Endodermal cell (in vitro differentiated cells): ENCODE measurements around the gene ZNF831. TPM values are rescaled to one million over a fixed set of nuclear protein-coding genes. Genes with fewer than 3 reads are reported as not detected.

Experiments used
- DNase-seq: peaks from one replicate; pipeline ENCODE4 v3.0.0-alpha.2; 2017
- H3K27ac ChIP-seq: 2 replicates; pipeline ENCODE4 v1.5.1; 2013; ENCODE audit warnings: mild to moderate bottlenecking, low read depth, low read length, moderate library complexity
- H3K27me3 ChIP-seq: 2 replicates; pipeline ENCODE4 v1.6.1; 2013; ENCODE audit warnings: mild to moderate bottlenecking, low read length, moderate library complexity; ENCODE audit not compliant: insufficient read depth, control insufficient read depth, poor library complexity, severe bottlenecking
- H3K36me3 ChIP-seq: 2 replicates; pipeline ENCODE4 v1.7.0; 2013; ENCODE audit warnings: mild to moderate bottlenecking, low read length, moderate library complexity; ENCODE audit not compliant: control insufficient read depth, insufficient read depth
- H3K4me1 ChIP-seq: one replicate; pipeline ENCODE4 v1.7.0; 2013; ENCODE audit warnings: low read length; ENCODE audit not compliant: control insufficient read depth, insufficient read depth
- H3K4me3 ChIP-seq: 2 replicates; pipeline ENCODE4 v1.5.1; 2013; ENCODE audit warnings: mild to moderate bottlenecking, low read length, moderate library complexity
- H3K9ac ChIP-seq: 2 replicates; pipeline ENCODE4 v1.6.1; 2013; ENCODE audit warnings: mild to moderate bottlenecking, low read length, moderate library complexity; ENCODE audit not compliant: poor library complexity, severe bottlenecking; ENCODE audit errors: extremely low read depth
- H3K9me3 ChIP-seq: 2 replicates; pipeline ENCODE4 v1.6.1; 2013; ENCODE audit warnings: mild to moderate bottlenecking, low read length, moderate library complexity; ENCODE audit not compliant: control insufficient read depth
- H3K27ac Mint-ChIP-seq: 2 replicates; pipeline ENCODE4 v1.8.0; 2020; ENCODE audit warnings: mixed read lengths
- H3K27me3 Mint-ChIP-seq: 2 replicates; pipeline ENCODE4 v1.8.0; 2021; ENCODE audit warnings: mild to moderate bottlenecking, mixed read lengths; ENCODE audit not compliant: insufficient read depth
- H3K36me3 Mint-ChIP-seq: 2 replicates; pipeline ENCODE4 v1.8.0; 2020; ENCODE audit warnings: low read depth, mixed read lengths
- H3K4me1 Mint-ChIP-seq: 2 replicates; pipeline ENCODE4 v1.8.0; 2020; ENCODE audit warnings: mixed read lengths
- H3K4me3 Mint-ChIP-seq: 2 replicates; pipeline ENCODE4 v1.8.0; 2020; ENCODE audit warnings: mild to moderate bottlenecking, moderate library complexity, mixed read lengths
- H3K9me3 Mint-ChIP-seq: 2 replicates; pipeline ENCODE4 v1.8.0; 2020; ENCODE audit warnings: mild to moderate bottlenecking, mixed read lengths
- WGBS, 2 experiments: methylation state at CpG; one replicate each; pipeline versions ENCODE4 v1.1.5 to v1.1.7; 2013; ENCODE audit warnings: missing lambda C conversion rate in 2 of 2, mixed read lengths in 1 of 2; ENCODE audit not compliant: insufficient coverage in 1 of 2, insufficient read length in 1 of 2; 5-methylcytosine and 5-hydroxymethylcytosine counted together
- total RNA-seq, 2 donors: library from RNA; stranded (reverse); fragmentation: NEBNext Ultra II Directional in 1 of 2; extraction: Animal tissue kit (Norgen Biotek cat#: 25700) in 1 of 2; gene quantifications; 2 replicates in 1 of 2; 3 replicates in 1 of 2; pipeline ENCODE4 v1.2.1, GENCODE V29; 2021
- TF ChIP-seq, protein P1 (sequence below): fragments of 200-600 bp; sonication (generic); conservative IDR thresholded peaks from 2 replicates; pipeline ENCODE4 v1.5.0; 2021; ENCODE audit warnings: antibody characterized with exemption, mild to moderate bottlenecking

ZNF831 gene
- total RNA-seq, 2 donors from 2014 or later: not detected

DNA sequence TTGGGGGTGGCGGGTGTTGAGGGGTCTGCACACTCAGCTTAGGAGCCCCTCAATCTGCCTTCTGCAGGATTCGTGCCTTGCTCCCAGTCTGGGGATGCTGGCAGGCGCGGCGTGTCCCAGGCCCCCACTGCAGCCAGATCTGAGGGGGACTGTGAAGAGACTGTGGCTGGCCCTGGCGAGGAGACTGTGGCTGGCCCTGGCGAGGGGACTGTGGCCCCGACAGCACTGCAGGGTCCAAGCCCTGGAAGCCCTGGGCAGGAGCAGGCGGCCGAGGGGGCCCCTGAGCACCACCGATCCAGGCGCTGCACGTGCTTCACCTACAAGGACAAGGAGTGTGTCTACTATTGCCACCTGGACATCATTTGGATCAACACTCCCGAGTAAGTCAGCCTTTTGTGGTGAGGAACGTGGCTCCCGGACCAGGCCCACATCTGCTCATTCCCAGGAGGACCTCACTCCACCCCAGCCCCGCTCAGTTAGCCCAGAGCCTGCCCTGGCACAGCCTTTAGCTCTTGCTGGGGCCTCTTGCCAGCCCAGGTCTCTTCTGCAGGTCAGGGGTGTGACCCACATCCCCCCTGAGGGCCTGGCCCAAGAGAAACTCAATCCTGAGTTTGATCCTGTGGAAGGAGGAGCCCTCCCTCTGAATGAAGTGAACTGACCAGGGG, 137.9 kb downstream of the ZNF831 start:
- H3K4me1 ChIP-seq: peaks cover 2% of the 10 kb centered on the region
- H3K36me3 Mint-ChIP-seq: no peaks in the 10 kb centered on the region
- H3K9ac ChIP-seq: no peak overlapping the region
- no peak overlapping the region for H3K27ac Mint-ChIP-seq
- DNase-seq: no peak
- TF ChIP-seq, protein P1, sequence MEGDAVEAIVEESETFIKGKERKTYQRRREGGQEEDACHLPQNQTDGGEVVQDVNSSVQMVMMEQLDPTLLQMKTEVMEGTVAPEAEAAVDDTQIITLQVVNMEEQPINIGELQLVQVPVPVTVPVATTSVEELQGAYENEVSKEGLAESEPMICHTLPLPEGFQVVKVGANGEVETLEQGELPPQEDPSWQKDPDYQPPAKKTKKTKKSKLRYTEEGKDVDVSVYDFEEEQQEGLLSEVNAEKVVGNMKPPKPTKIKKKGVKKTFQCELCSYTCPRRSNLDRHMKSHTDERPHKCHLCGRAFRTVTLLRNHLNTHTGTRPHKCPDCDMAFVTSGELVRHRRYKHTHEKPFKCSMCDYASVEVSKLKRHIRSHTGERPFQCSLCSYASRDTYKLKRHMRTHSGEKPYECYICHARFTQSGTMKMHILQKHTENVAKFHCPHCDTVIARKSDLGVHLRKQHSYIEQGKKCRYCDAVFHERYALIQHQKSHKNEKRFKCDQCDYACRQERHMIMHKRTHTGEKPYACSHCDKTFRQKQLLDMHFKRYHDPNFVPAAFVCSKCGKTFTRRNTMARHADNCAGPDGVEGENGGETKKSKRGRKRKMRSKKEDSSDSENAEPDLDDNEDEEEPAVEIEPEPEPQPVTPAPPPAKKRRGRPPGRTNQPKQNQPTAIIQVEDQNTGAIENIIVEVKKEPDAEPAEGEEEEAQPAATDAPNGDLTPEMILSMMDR: no peak
- H3K27me3 ChIP-seq: peaks cover 87% of the 10 kb centered on the region
- peaks cover 3% of the 10 kb centered on the region for H3K4me1 Mint-ChIP-seq
- no peak overlapping the region for H3K27ac ChIP-seq
- H3K9me3 Mint-ChIP-seq: no peaks in the 10 kb centered on the region
- 88 to 91% methylated on average over 11 to 17 of the region's 17 CpGs for WGBS, 2 experiments
- H3K9me3 ChIP-seq: no peaks in the 10 kb centered on the region
- H3K4me3 ChIP-seq: no peak overlapping the region
- H3K27me3 Mint-ChIP-seq: peaks cover 95% of the 10 kb centered on the region
- no peaks in the 10 kb centered on the region for H3K36me3 ChIP-seq
- H3K4me3 Mint-ChIP-seq: peak overlapping the region; percentile 48

DNA sequence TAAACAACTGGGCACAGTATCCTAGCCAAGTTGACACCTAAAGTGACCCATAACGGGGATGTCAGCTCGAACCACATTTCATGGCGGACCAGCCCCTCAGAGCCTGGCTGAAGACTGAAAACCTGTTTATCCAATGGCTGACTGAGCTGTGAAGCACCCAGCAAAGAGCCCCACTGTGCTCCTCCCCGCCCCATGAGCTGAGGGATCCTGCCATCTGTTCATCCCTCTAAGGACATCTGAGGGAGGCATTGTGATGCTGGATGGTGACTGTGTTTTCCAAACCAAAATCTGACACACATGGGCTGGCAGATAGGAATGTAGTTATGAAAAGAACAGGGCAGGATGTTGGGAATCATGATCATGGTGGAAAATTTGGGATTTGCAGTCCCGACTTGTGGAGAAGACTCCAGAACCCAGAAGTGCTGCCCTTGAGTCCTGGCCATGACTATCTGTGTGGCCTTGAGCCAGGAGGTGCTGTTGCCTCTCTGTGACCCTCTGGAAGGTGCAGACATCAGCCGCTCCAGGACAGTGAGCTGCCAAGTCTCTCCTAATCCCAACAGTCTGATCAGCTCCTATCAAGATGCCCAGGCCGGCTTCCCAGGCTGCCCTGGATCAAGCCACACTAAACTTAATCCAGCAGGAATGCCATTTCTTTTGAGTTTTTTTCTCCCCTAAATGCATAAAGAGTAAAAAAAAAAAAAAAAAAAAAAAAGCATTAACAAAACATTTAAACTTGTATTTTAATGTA, 142.5 kb downstream of the ZNF831 start:
- Histone ChIP-seq H3K4me3 (no peak overlapping the region), H3K36me3 (no peaks in the 10 kb centered on the region), H3K27me3 (peaks cover 42% of the 10 kb centered on the region), H3K9ac (no peak overlapping the region), H3K9me3 (no peaks in the 10 kb centered on the region), H3K27ac (no peak overlapping the region), H3K4me1 (peaks cover 8% of the 10 kb centered on the region)
- no peak for DNase-seq
- Mint-ChIP-seq H3K27me3 (peaks cover 63% of the 10 kb centered on the region), H3K4me1 (peaks cover 25% of the 10 kb centered on the region), H3K4me3 (no peak overlapping the region), H3K9me3 (no peaks in the 10 kb centered on the region), H3K36me3 (no peaks in the 10 kb centered on the region), H3K27ac (no peak overlapping the region)
- TF ChIP-seq, protein P1: no peak
- 90 to 96% methylated on average over 5 to 7 of the region's 7 CpGs for WGBS, 2 experiments

DNA sequence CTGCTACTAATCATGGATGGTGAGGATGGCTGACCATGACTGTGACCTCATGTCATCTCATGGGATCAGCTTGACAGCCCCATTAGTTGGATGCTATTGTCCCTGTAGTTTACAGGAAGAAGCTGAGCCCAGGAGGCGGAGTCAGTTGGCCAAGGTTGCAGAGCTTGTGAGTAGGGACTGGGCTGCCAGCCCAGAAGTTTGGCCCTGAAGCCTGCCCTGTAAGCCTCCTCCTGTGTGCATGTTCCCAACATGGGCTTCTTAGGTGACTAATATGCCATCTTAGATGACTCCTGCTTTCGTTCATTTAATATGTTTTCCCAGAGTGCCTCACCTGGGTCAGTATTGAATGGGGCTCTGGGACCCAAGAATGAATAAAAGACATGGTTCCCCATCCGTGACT, 143.6 kb downstream of the ZNF831 start:
- Histone ChIP-seq H3K27me3 (peaks cover 30% of the 10 kb centered on the region), H3K27ac (no peak overlapping the region), H3K4me1 (peaks cover 8% of the 10 kb centered on the region), H3K4me3 (no peak overlapping the region), H3K36me3 (no peaks in the 10 kb centered on the region), H3K9me3 (no peaks in the 10 kb centered on the region), H3K9ac (no peak overlapping the region)
- Mint-ChIP-seq H3K27ac (no peak overlapping the region), H3K4me1 (peaks cover 25% of the 10 kb centered on the region), H3K4me3 (no peak overlapping the region), H3K27me3 (peaks cover 51% of the 10 kb centered on the region), H3K9me3 (no peaks in the 10 kb centered on the region), H3K36me3 (no peaks in the 10 kb centered on the region)
- 95 to 100% methylated on average over 2 to 3 of the region's 3 CpGs for WGBS, 2 experiments
- DNase-seq: no peak
- TF ChIP-seq, protein P1: no peak

Other genes with a start within 250 kb of the ZNF831 start
- gene NELFCD, start 182.6 kb upstream of the ZNF831 start, total RNA-seq: 10 to 100 TPM; 66.6 to 72.5 TPM
- gene CTSZ, start 156.6 kb upstream of the ZNF831 start, total RNA-seq: 10 to 100 TPM; 55.9 to 76.6 TPM
- gene TUBB1, start 144.4 kb upstream of the ZNF831 start, total RNA-seq: not detected
- gene ATP5F1E, start 131.5 kb upstream of the ZNF831 start, total RNA-seq: 10 to 100 TPM; 52.6 to 62.6 TPM
- 10 to 100 TPM; 48.6 to 50.8 TPM for gene PRELID3B, start 121.0 kb upstream of the ZNF831 start, total RNA-seq
- gene EDN3, start 136.8 kb downstream of the ZNF831 start, total RNA-seq: not detected